Bronchial epithelial cell (primary cell): ENCODE results near the gene CACNA1C. TPM values are rescaled to one million over a fixed set of nuclear protein-coding genes. Genes with fewer than 3 reads are reported as not detected.

Experiments
- DNase-seq: peaks from one replicate; pipeline ENCODE4 v3.0.0-alpha.2; 2010; ENCODE audit warnings: low read depth
- FAIRE-seq: peaks from 2 replicates; lab custom pipeline; 2011; peaks lifted over from hg19 to GRCh38; lab: Jason Lieb, UNC
- H3K27me3 ChIP-seq: 2 replicates; pipeline ENCODE4 v1.5.1; 2011; ENCODE audit warnings: low read length; ENCODE audit not compliant: control insufficient read depth, insufficient read depth
- H3K36me3 ChIP-seq: 2 replicates; pipeline ENCODE4 v1.5.1; 2011; ENCODE audit warnings: low read length; ENCODE audit not compliant: control insufficient read depth, insufficient read depth
- H3K4me3 ChIP-seq: 2 replicates; pipeline ENCODE4 v1.5.1; 2011; ENCODE audit warnings: mild to moderate bottlenecking, low read depth, low read length, control low read depth
- total RNA-seq: library from RNA; depleted of rRNA; stranded (reverse); fragments of >200 nt; gene quantifications from 2 replicates; pipeline ENCODE4 v1.2.1, GENCODE V29; 2014
- TF ChIP-seq, protein P1 (sequence below): IDR thresholded peaks from 2 replicates; pipeline ENCODE4 v1.5.1; 2011; ENCODE audit warnings: mild to moderate bottlenecking, moderate library complexity, low read length, control low read depth, inconsistent platforms; ENCODE audit not compliant: insufficient read depth, severe bottlenecking

Gene CACNA1C
- total RNA-seq, 1 donor from 2014 or later, result not detected

DNA sequence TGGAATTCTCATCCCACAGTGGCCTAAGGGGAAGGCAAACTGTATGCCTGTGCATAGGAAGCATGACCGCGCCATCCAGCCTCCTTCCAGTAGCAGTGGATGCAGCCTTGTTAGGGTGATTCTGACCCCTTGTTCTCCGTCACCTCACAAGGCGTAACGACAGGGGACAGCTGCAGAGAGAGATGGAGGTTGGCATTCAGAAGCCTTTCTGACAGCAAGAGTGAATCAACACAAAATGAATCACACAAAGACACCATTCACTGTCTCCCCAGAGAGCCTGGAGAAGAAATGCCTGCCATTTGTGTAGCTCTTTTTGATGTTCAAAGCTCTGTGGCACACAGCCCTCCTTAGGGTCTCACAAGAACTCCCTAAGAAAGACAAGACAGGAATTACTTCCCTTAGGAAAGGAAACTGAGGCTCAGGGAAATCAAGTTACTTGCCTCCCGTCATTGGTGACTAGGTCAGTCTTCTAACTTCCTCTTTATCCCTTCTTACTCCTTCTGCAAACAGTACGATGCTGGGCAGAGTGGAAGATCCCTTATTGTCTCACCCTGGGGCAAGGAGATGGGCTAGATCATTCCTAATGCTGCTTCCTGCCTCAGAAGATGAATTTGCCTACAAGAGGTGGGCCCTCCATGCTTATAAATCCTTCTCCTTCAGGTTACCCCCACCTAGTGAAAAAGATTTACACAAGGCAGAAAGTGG lies 280.9 kb downstream of the CACNA1C start:
- FAIRE-seq (no peak), DNase-seq (no peak)
- H3K36me3 ChIP-seq, result no peaks in the 10 kb centered on the region
- TF ChIP-seq, protein P1, sequence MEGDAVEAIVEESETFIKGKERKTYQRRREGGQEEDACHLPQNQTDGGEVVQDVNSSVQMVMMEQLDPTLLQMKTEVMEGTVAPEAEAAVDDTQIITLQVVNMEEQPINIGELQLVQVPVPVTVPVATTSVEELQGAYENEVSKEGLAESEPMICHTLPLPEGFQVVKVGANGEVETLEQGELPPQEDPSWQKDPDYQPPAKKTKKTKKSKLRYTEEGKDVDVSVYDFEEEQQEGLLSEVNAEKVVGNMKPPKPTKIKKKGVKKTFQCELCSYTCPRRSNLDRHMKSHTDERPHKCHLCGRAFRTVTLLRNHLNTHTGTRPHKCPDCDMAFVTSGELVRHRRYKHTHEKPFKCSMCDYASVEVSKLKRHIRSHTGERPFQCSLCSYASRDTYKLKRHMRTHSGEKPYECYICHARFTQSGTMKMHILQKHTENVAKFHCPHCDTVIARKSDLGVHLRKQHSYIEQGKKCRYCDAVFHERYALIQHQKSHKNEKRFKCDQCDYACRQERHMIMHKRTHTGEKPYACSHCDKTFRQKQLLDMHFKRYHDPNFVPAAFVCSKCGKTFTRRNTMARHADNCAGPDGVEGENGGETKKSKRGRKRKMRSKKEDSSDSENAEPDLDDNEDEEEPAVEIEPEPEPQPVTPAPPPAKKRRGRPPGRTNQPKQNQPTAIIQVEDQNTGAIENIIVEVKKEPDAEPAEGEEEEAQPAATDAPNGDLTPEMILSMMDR, result no peak
- no peak overlapping the region for H3K4me3 ChIP-seq
- H3K27me3 ChIP-seq, result no peaks in the 10 kb centered on the region

DNA sequence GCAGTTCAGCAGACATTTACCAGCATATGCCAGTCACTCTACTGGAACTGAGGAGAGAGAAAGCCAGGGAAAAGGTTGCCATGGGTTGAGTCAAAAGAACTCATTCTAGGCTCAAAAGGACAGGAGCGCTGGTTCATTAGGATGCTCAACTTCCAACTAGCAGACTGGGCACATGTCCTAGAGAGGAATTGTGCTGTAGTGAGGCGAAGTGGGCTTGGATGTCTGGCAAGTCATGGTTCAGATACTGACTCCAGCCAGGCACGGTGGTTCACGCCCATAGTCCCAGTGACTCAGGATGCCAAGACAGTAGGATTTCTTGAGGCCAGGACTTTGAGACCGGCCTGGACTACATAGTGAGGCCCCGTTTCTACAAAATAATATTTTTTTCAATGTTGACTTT lies 281.5 kb downstream of the CACNA1C start:
- FAIRE-seq (no peak), DNase-seq (no peak)
- Histone ChIP-seq H3K36me3 (no peaks in the 10 kb centered on the region), H3K4me3 (no peak overlapping the region), H3K27me3 (no peaks in the 10 kb centered on the region)
- TF ChIP-seq, protein P1, result no peak

DNA sequence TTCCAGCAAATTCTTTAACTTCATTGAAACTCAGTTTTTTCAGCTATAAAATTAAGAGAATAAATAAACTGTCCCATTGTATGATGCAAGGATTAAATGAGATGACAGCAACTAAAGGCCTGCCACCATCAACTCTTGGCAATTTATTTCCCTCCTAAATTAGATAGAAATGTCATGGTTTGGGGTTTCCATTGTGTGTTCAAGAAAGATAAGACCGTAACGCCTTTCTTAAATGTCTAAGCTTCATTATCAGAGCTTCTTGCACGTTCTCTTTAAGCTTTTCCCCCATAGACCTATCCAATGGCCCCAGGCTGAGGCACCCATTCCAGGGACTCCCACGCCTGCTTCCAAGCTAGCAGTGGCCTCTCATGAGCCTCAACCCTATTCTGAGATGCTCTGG lies 281.9 kb downstream of the CACNA1C start:
- TF ChIP-seq, protein P1, result no peak
- no peaks in the 10 kb centered on the region for H3K36me3 ChIP-seq
- no peak for FAIRE-seq
- no peak overlapping the region for H3K4me3 ChIP-seq
- no peak for DNase-seq
- H3K27me3 ChIP-seq, result no peaks in the 10 kb centered on the region

DNA sequence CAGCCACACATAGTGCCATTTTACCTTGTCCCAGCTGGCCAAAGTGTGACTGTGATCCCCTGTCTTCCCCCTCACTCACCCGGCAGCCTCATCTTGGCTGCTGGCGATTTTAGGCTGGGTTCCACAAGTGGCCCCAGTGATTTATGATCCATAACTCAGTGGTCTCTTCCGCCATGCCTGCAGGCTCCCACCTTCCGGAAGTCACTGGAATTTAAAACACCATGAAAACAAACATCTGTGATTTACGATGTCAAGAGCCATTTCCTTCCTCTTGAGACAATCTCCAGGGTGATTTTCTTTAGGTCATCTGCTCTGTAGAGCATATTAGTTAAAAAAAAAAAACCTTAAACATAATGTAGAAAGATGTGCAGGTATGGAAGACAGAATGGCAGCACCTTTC lies 282.3 kb downstream of the CACNA1C start:
- TF ChIP-seq, protein P1, result no peak
- DNase-seq (no peak), FAIRE-seq (no peak)
- Histone ChIP-seq H3K4me3 (no peak overlapping the region), H3K36me3 (no peaks in the 10 kb centered on the region), H3K27me3 (no peaks in the 10 kb centered on the region)

DNA sequence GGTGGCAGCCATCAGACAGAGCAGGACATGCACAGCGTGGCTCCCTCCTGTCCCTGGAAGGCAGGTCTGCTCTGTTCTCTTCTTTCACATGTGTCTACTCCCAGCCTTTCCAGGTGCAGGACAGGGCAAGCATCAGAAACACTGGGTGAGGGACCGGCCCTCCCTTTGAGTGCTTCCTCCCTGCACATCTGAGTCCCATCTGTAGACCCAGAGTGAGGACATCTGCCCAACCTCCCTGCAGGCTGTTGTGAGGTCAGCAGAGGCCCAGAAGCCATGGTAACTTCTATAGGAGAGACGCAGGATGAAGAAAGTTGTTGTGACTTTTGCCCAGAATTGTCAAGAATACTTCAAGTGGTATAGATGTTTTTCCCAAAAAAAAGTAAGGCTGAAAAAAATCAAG lies 282.7 kb downstream of the CACNA1C start:
- DNase-seq, result no peak
- no peak for FAIRE-seq
- H3K36me3 ChIP-seq, result no peaks in the 10 kb centered on the region
- TF ChIP-seq, protein P1, result no peak
- H3K4me3 ChIP-seq, result no peak overlapping the region
- H3K27me3 ChIP-seq, result no peaks in the 10 kb centered on the region

DNA sequence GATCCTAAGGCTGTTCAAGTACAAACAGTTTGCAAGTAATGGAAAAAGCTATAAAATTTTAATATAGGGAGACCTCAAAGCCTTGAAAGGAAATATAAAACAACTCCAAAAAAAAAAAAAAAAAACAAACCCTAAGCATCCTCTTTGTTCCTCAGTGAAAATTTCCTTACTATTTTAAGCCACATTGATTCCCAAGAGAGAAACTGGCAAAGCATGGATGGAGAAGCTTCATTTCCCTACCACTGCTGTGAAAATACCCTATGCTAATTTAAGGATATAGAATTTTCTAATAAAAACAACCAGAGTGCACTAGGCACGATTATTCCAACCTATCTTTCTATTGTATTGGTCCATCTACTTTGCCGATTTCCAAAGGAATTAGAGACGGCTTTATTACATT lies 283.1 kb downstream of the CACNA1C start:
- H3K36me3 ChIP-seq, result no peaks in the 10 kb centered on the region
- FAIRE-seq, result no peak
- DNase-seq, result no peak
- TF ChIP-seq, protein P1, result no peak
- no peak overlapping the region for H3K4me3 ChIP-seq
- no peaks in the 10 kb centered on the region for H3K27me3 ChIP-seq
